ENCODE results near the gene SGCE.

GRCh38 chr7:94655848-94656657, at the start of gene SGCE:
- TF ChIP-seq EZH2 (IDR thresholded peaks at IDR 0.05; ENCODE audit: borderline replicate concordance, insufficient read depth, low read depth, low read length, poor library complexity, severe bottlenecking) (no peak), CTCF (IDR thresholded peaks at IDR 0.05) (peak; percentile 42)
